Right lobe of liver (tissue), 6 donors: ENCODE measurements around the gene ALOX15. TPM values are rescaled to one million over a fixed set of nuclear protein-coding genes. Genes with fewer than 3 reads are reported as not detected.
"Not testable (repeated sequence)": the region's sequence is repeated elsewhere in the genome, so short reads cannot be mapped to it uniquely, and the experiment has no call there.

Experiments used
- ATAC-seq, 4 donors: fragments of 200-7000 bp; cut with Tn5 transposase; one replicate each; pipeline ENCODE4 v1.9.1; 2020; ENCODE audit warnings: mild to moderate bottlenecking in 4 of 4, moderate library complexity in 4 of 4
- DNase-seq, 3 donors: peaks; one replicate each; pipeline ENCODE4 v3.0.0-alpha.2; 2020
- H3K27ac ChIP-seq, 3 donors: fragments of 200-600 bp; one replicate each; pipeline ENCODE4 v1.8.0; 2022
- H3K27me3 ChIP-seq, 2 donors: fragments of 200-600 bp; one replicate each; pipeline ENCODE4 v1.8.0; 2022
- H3K36me3 ChIP-seq, 4 donors: fragments of 200-600 bp; sonication (generic) in 1 of 4; one replicate each; pipeline versions ENCODE4 v1.5.1 to v1.8.0; 2017 to 2022; ENCODE audit warnings: control low read depth in 1 of 4
- H3K4me1 ChIP-seq, 4 donors: fragments of 200-600 bp; sonication (generic) in 1 of 4; one replicate each; pipeline versions ENCODE4 v1.5.1 to v1.8.0; 2017 to 2022; ENCODE audit warnings: control low read depth in 1 of 4
- H3K4me3 ChIP-seq, 3 donors: fragments of 200-600 bp; one replicate each; pipeline ENCODE4 v1.8.0; 2022
- H3K9me3 ChIP-seq, 4 donors: fragments of 200-600 bp; sonication (generic) in 1 of 4; one replicate each; pipeline versions ENCODE4 v1.5.1 to v1.8.0; 2017 to 2022; ENCODE audit warnings: control low read depth in 1 of 4
- CTCF ChIP-seq, 4 donors: fragments of 200-600 bp in 3 of 4; fragments of 450-650 bp in 1 of 4; IDR thresholded peaks; one replicate each; pipeline versions ENCODE4 v1.5.1 to v1.8.0; 2016 to 2022; ENCODE audit warnings: antibody characterized with exemption in 4 of 4, mild to moderate bottlenecking in 2 of 4
- POLR2A ChIP-seq: fragments of 450-650 bp; IDR thresholded peaks from one replicate; pipeline ENCODE4 v1.6.1; 2017; ENCODE audit warnings: antibody characterized with exemption, mild to moderate bottlenecking
- WGBS: methylation state at CpG from one replicate; pipeline ENCODE4 v1.1.6; 2018; ENCODE audit warnings: low coverage, low lambda C conversion rate; ENCODE audit not compliant: insufficient coverage; ENCODE audit errors: missing lambda C conversion rate; 5-methylcytosine and 5-hydroxymethylcytosine counted together
- intact Hi-C, 2 donors: fragments of 100-400 bp; cut with DNase I; formaldehyde crosslinking; loops; one replicate each; pipeline versions ENCODE4 v1.11.2 to v1.14.1; 2022
- long read RNA-seq: library from polyadenylated mRNA; unstranded; transcript quantifications from one replicate; pipeline ENCODE4 v2.0.0, GENCODE V29; 2019
- total RNA-seq, 6 experiments: library from RNA; depleted of rRNA in 2 of 6; stranded (reverse); fragments of >200 nt in 2 of 6; fragmentation: NEBNext Ultra II Directional in 3 of 6; extraction: Animal tissue kit (Norgen Biotek cat#: 25700) in 3 of 6; gene quantifications; one replicate each; pipeline versions ENCODE4 v1.1.0 to v1.2.4, GENCODE V29; 2016 to 2023
- donor health status: DM: no; HTN: yes; CAD: no.
- donor health status: DM: no; HTN: no; CAD: no.
- donor health status: DM: no; HTN: no; CAD: no.
- donor health status: DM: no; HTN: yes; CAD: no.
- donor health status: DM: no; HTN: yes; CAD: no.

The ALOX15 gene, protein sequence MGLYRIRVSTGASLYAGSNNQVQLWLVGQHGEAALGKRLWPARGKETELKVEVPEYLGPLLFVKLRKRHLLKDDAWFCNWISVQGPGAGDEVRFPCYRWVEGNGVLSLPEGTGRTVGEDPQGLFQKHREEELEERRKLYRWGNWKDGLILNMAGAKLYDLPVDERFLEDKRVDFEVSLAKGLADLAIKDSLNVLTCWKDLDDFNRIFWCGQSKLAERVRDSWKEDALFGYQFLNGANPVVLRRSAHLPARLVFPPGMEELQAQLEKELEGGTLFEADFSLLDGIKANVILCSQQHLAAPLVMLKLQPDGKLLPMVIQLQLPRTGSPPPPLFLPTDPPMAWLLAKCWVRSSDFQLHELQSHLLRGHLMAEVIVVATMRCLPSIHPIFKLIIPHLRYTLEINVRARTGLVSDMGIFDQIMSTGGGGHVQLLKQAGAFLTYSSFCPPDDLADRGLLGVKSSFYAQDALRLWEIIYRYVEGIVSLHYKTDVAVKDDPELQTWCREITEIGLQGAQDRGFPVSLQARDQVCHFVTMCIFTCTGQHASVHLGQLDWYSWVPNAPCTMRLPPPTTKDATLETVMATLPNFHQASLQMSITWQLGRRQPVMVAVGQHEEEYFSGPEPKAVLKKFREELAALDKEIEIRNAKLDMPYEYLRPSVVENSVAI
- under 1 TPM in 4 of 6 experiments, not detected in 2; 0.09 to 0.53 (median 0.28) TPM for total RNA-seq
- long read RNA-seq = 0 reads

- WGBS = 7% methylated on average over 21 of the region's 58 CpGs
Measured at GRCh38 chr17:4641297-4642195, at the start of gene ALOX15. Gene ALOX15 (minus strand): TSS chr17:4641678. CDS start chr17:4641651, 27 bp downstream.

GRCh38 chr17:4690745-4691144 lies 49.3 kb upstream of the ALOX15 start:
- Histone ChIP-seq H3K9me3 (no peaks in the 10 kb centered on the region), H3K27ac (no peak overlapping the region), H3K36me3 (peaks cover 0 to 8% (median 0%) of the 10 kb centered on the region in 4 donors), H3K27me3 (no peaks in the 10 kb centered on the region), H3K4me1 (no peaks in the 10 kb centered on the region), H3K4me3 (no peak overlapping the region)
- 90% methylated on average over 2 of the region's 2 CpGs for WGBS
- intact Hi-C loops = no loop called here
- DNase-seq (no peak), ATAC-seq (no peak)
- TF ChIP-seq CTCF (IDR thresholded peaks at IDR 0.05) = no peak
- TF ChIP-seq POLR2A = no peak

More at GRCh38 chr17:4641297-4642195, at the start of gene ALOX15:
- no peaks in the 10 kb centered on the region for H3K27me3 ChIP-seq
- H3K4me1 ChIP-seq = no peaks in the 10 kb centered on the region
- TF ChIP-seq CTCF (IDR thresholded peaks at IDR 0.05) (no peak), POLR2A (no peak)
- DNase-seq = no peak
- H3K9me3 ChIP-seq = no peaks in the 10 kb centered on the region
- H3K36me3 ChIP-seq = no peaks in the 10 kb centered on the region
- ATAC-seq = no peak
- no peak within 1 kb of the TSS for H3K27ac ChIP-seq
- intact Hi-C loops = no loop called here
- H3K4me3 ChIP-seq = no peak within 1 kb of the TSS

- ATAC-seq, H3K4me3 ChIP-seq, H3K4me1 ChIP-seq, H3K36me3 ChIP-seq, H3K27ac ChIP-seq, DNase-seq, intact Hi-C loops, H3K9me3 ChIP-seq, H3K27me3 ChIP-seq: not testable (repeated sequence)
- 80% methylated on average over 7 of the region's 12 CpGs for WGBS
Measured at GRCh38 chr17:4689872-4690271, 48.4 kb upstream of the ALOX15 start.

DNA sequence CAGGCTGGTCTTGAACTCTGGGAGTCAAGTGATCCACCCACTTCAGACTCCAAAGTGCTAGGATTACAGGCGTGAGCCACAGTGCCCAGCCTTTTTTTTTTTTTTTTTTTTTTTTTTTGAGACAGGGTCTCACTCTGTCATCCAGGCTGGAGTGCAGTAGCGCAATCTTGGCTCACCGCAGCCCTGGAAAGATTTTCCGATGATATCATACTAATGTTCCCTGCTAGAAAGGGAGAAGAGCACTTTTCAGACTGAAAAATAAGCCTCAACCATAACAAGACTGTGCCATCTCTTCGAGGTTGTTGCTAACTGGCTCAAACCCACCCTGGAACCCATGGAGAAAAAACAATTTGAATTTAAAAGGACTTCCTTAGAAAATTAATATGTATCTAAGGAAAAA lies 42.3 kb upstream of the ALOX15 start:
- peaks cover 0 to 22% (median 9%) of the 10 kb centered on the region in 4 donors for H3K36me3 ChIP-seq
- H3K4me1 ChIP-seq, ATAC-seq, intact Hi-C loops, H3K27me3 ChIP-seq, H3K4me3 ChIP-seq, H3K27ac ChIP-seq, H3K9me3 ChIP-seq, DNase-seq: not testable (repeated sequence)
- 94% methylated on average over 4 of the region's 5 CpGs for WGBS

GRCh38 chr17:4679658-4680057 lies 38.2 kb upstream of the ALOX15 start:
- peak in 1 of 4 donors; percentile 79 for ATAC-seq
- Histone ChIP-seq H3K36me3 (peaks cover 0 to 50% (median 20%) of the 10 kb centered on the region in 4 donors), H3K9me3 (no peaks in the 10 kb centered on the region), H3K4me1 (no peaks in the 10 kb centered on the region), H3K4me3 (no peak overlapping the region), H3K27me3 (no peaks in the 10 kb centered on the region), H3K27ac (no peak overlapping the region)
- no peak for DNase-seq
- WGBS = 65% methylated on average over 3 of the region's 7 CpGs
- intact Hi-C loops = no loop called here
- no peak for TF ChIP-seq CTCF (IDR thresholded peaks at IDR 0.05)
- TF ChIP-seq POLR2A = no peak
